Measurements from ENCODE around the gene OARD1.
"Not testable (repeated sequence)": the region's sequence is repeated elsewhere in the genome, so short reads cannot be mapped to it uniquely, and the experiment has no call there.

OARD1 gene

GRCh38 chr6:41025966-41026530 is 46.1 kb downstream of the OARD1 start:
- DNase-seq: no peak

GRCh38 chr6:41023114-41023513 is 49.0 kb downstream of the OARD1 start:
- DNase-seq: no peak

- no peak for DNase-seq
Observed at GRCh38 chr6:41022294-41022693, 49.9 kb downstream of the OARD1 start.

- no peak for DNase-seq
Observed at GRCh38 chr6:41021832-41022231, 50.3 kb downstream of the OARD1 start.

GRCh38 chr6:41017663-41018062 is 54.5 kb downstream of the OARD1 start:
- no peak for DNase-seq

GRCh38 chr6:41015860-41016259 is 56.3 kb downstream of the OARD1 start:
- not testable (repeated sequence) for DNase-seq

- DNase-seq: no peak
Observed at GRCh38 chr6:41014780-41015179, 57.4 kb downstream of the OARD1 start.

Data from NCI-H526 treated with DMSO at 0.1 percent for 48 hours (cell line).